Measurements from ENCODE around the gene TMEM80. TPM values are rescaled to one million over a fixed set of nuclear protein-coding genes. Genes with fewer than 3 reads are reported as not detected.
"Not testable (repeated sequence)": the region's sequence is repeated elsewhere in the genome, so short reads cannot be mapped to it uniquely, and the experiment has no call there.

Gene TMEM80
- total and polyA plus RNA-seq, 10 donors: 18.7 to 37.6 (median 28.5) TPM

DNA sequence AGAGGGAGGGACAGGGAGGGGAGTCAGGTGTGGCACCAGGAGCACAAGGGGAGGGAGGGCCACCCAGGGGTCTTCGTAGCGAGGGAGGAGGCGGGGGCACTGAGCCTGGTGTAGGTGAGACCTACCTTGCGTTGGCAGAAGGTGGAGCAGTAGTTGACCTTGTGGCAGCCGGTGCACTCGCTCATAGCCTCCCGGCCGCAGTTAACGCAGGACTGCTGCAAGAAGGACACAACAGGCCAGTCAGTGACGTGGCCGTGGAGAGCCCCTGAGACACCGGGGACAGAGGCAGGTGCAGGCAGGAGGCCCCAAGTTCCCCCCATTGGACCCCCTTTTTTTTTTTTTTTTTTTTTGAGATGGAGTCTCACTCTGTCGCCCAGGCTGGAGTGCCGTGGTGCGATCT lies 41.8 kb upstream of the TMEM80 start:
- no peak overlapping the region for H3K27ac ChIP-seq
- WGBS, 5 donors: 85 to 95% (median 90%) methylated on average over 12 to 15 of the region's 15 CpGs
- no peak for DNase-seq
- intact Hi-C loops (cut with DNase I; ENCODE audit: low total_unique reads): no loop called here
- no peaks in the 10 kb centered on the region for H3K9me3 ChIP-seq
- H3K27me3 ChIP-seq (replicated peaks in 1 of 7): no peaks in the 10 kb centered on the region
- peaks cover 0 to 100% (median 24%) of the 10 kb centered on the region in 6 donors for H3K36me3 ChIP-seq
- no peak overlapping the region for H3K4me3 ChIP-seq
- H3K4me1 ChIP-seq: peaks cover 0 to 13% (median 4%) of the 10 kb centered on the region in 6 donors
- TF ChIP-seq POLR2AphosphoS5 (IDR thresholded peaks at IDR 0.05): no peak
- TF ChIP-seq POLR2A (IDR thresholded peaks at IDR 0.05): no peak
- TF ChIP-seq, protein P1, sequence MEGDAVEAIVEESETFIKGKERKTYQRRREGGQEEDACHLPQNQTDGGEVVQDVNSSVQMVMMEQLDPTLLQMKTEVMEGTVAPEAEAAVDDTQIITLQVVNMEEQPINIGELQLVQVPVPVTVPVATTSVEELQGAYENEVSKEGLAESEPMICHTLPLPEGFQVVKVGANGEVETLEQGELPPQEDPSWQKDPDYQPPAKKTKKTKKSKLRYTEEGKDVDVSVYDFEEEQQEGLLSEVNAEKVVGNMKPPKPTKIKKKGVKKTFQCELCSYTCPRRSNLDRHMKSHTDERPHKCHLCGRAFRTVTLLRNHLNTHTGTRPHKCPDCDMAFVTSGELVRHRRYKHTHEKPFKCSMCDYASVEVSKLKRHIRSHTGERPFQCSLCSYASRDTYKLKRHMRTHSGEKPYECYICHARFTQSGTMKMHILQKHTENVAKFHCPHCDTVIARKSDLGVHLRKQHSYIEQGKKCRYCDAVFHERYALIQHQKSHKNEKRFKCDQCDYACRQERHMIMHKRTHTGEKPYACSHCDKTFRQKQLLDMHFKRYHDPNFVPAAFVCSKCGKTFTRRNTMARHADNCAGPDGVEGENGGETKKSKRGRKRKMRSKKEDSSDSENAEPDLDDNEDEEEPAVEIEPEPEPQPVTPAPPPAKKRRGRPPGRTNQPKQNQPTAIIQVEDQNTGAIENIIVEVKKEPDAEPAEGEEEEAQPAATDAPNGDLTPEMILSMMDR (IDR thresholded peaks at IDR 0.05 in 8 of 11, conservative IDR thresholded peaks at IDR 0.05 in 3 of 11): no peak

DNA sequence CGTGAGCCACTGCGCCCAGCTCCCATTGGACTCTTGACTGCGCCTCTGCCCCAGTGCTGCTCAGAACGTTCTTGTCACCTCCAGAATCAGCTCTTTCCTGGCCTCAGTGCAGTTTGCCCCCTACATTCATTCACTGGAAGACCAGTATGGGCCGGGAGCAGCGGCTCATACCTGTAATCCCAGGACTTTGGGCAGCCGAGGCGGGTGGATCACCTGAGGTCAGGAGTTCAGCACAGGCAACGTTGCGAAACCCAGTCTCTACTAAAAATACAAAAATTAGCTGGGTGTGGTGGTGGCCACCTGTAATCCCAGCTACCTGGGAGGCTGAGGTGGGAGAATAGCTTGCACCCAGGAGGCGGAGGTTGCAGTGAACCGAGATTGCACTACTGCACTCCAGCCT lies 41.2 kb upstream of the TMEM80 start:
- intact Hi-C loops (cut with DNase I; ENCODE audit: low total_unique reads); DNase-seq: not testable (repeated sequence)

DNA sequence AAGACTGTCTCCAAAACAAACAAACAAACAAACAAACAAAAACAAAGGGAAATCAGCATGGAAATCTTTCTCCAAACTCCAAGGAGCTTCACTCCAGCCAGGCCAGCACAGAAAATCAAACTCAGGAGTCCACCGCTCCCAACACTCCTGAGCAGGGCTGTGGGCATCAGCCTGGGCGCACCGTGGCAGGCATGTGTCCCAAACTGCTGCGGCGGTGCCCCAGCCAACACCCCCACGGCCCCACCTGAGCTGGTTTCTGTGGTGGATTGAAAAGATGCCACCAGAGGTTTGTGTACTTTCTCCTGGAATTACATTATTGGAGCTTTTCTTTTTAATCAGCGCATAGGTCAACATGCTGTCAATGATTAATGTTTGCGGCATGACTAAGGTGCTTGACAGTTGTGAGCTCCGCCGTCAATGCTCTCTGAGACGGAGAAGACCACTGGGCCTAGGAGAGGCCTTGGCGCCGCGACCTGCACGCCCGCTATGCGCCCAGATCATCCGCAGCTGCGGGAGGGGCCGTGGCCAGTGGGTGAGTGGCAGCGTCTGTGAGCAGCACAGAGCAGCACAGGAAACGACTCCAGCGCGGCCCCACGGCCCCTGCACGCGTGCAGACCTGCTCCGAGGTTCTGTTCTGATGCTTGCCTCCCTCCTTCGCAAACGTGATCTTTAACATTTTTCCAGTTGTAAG lies 40.4 kb upstream of the TMEM80 start:
- 86 to 93% (median 92%) methylated on average over 26 to 30 of the region's 30 CpGs for WGBS, 5 donors
- no peak overlapping the region for H3K27ac ChIP-seq
- TF ChIP-seq, protein P1 (IDR thresholded peaks at IDR 0.05 in 8 of 11, conservative IDR thresholded peaks at IDR 0.05 in 3 of 11): no peak
- peak in 1 of 3 donors; percentile 49 for TF ChIP-seq POLR2AphosphoS5 (IDR thresholded peaks at IDR 0.05)
- peaks cover 0 to 100% (median 35%) of the 10 kb centered on the region in 6 donors for H3K36me3 ChIP-seq
- no peaks in the 10 kb centered on the region for H3K9me3 ChIP-seq
- DNase-seq: no peak
- peaks cover 0 to 27% (median 10%) of the 10 kb centered on the region in 6 donors for H3K4me1 ChIP-seq
- H3K4me3 ChIP-seq: no peak overlapping the region
- intact Hi-C loops (cut with DNase I; ENCODE audit: low total_unique reads): no loop called here
- H3K27me3 ChIP-seq (replicated peaks in 1 of 7): no peaks in the 10 kb centered on the region

More for the DNA sequence above, 41.2 kb upstream of the TMEM80 start:
- WGBS, 5 donors: 93 to 98% (median 96%) methylated on average over 11 to 12 of the region's 12 CpGs
- Histone ChIP-seq H3K36me3 (peaks cover 0 to 100% (median 28%) of the 10 kb centered on the region in 6 donors), H3K4me1 (peaks cover 0 to 19% (median 7%) of the 10 kb centered on the region in 6 donors)
- H3K27ac ChIP-seq; H3K27me3 ChIP-seq (replicated peaks in 1 of 7); H3K4me3 ChIP-seq; H3K9me3 ChIP-seq: not testable (repeated sequence)

DNA sequence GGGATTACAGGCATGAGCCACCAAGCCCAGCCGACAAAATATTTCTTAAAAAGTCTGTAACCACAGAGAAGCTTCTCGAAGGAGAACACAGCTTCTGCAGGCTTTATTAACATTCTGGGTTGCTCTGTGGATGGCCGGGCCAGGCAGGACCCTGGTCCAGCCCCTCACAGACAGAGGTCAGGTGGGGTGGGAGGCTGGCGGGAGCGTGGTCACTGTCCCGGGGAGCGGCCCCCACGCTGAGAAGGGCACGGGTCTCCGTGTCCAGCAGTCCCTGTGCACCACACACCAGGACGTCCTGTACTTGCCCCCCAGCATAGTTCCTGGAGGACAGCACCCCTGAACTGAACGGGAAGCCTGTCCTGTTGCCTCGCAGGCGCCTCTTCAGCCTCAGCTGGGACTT lies 39.2 kb upstream of the TMEM80 start:
- DNase-seq: no peak
- peak in 1 of 3 donors; percentile 28 for TF ChIP-seq POLR2AphosphoS5 (IDR thresholded peaks at IDR 0.05)
- TF ChIP-seq, protein P1 (IDR thresholded peaks at IDR 0.05 in 8 of 11, conservative IDR thresholded peaks at IDR 0.05 in 3 of 11): no peak
- peaks cover 0 to 100% (median 27%) of the 10 kb centered on the region in 6 donors for H3K36me3 ChIP-seq
- no peaks in the 10 kb centered on the region for H3K9me3 ChIP-seq
- intact Hi-C loops (cut with DNase I; ENCODE audit: low total_unique reads): no loop called here
- H3K4me1 ChIP-seq: peaks cover 0 to 39% (median 16%) of the 10 kb centered on the region in 6 donors
- H3K27me3 ChIP-seq (replicated peaks in 1 of 7): no peaks in the 10 kb centered on the region
- WGBS, 5 donors: 89 to 94% (median 91%) methylated on average over 10 to 14 of the region's 14 CpGs
- no peak overlapping the region for H3K27ac ChIP-seq
- H3K4me3 ChIP-seq: no peak overlapping the region
